Measurements from ENCODE around the gene ACOT4. TPM values are rescaled to one million over a fixed set of nuclear protein-coding genes. Genes with fewer than 3 reads are reported as not detected.
"Not testable (repeated sequence)": the region's sequence is repeated elsewhere in the genome, so short reads cannot be mapped to it uniquely, and the experiment has no call there.

The ACOT4 gene
- total RNA-seq, 2 donors from 2014 or later: 3.1 to 4.0 TPM

DNA sequence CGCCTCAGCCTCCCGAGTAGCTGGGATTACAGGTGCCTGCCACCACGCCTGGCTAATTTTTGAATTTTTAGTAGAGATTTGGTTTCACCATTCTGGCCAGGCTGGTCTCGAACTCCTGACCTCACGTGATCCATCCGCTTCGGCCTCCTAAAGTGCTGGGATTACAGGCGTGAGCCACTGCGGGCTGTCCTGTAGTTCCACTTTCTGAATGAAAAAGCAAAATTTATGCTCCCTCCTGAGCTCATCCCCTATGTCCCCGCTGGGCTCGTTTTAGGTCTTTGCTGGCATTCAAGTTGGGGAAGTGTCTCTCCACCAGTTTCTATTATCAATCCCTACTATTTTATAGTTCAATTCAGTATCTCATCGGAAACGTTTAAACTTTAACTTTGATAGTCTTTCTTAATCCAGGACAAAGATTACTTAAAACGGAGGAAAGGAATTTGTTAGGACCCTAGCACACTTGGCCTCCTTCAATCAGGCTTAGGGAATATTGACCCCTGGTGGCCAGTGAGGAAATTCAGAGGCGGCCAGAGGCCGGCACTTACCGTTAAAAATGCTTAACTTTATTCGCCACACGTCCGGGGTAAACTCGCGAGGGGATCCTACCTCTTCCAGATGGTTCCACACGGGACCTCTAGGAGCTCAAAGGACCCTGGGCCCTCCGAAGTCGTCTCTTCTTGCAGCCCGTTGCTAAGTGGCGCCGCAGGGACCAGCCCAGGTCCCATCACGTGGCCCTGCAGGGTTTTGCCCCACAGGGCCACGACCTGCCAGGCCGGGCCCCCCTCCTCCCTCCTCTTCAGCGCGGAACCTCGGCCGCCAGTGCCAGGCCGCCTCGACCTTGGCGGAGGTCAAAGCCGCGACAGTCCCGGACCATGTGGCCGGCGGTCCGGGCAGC, 41.7 kb downstream of the ACOT4 start:
- Histone ChIP-seq H3K27me3 (no peaks in the 10 kb centered on the region), H3K4me3 (peak overlapping the region; percentile 2 to 67), H3K27ac (peak overlapping the region in 3 of 4 donors; percentile 8 to 61 (median 39)), H3K4me1 (peaks cover 16% of the 10 kb centered on the region), H3K36me3 (replicated peaks in 1 of 2; ENCODE audit: insufficient read depth in 1 of 2, low read depth in 2 of 2) (no peaks in the 10 kb centered on the region), H3K9me3 (no peaks in the 10 kb centered on the region)
- DNase-seq (peak; percentile 60 to 71 (median 68)), ATAC-seq (peak; percentile 83)
- WGBS, 2 donors: 16 to 17% methylated on average over 27 to 36 of the region's 44 CpGs
- intact Hi-C loops (cut with DNase I): loop anchor here (10.0 kb wide), 1 partner anchor 119 kb away; no protein-coding TSS in a partner anchor
- no peak for TF ChIP-seq POLR2A (IDR thresholded peaks at IDR 0.05)
- TF ChIP-seq, protein P1, sequence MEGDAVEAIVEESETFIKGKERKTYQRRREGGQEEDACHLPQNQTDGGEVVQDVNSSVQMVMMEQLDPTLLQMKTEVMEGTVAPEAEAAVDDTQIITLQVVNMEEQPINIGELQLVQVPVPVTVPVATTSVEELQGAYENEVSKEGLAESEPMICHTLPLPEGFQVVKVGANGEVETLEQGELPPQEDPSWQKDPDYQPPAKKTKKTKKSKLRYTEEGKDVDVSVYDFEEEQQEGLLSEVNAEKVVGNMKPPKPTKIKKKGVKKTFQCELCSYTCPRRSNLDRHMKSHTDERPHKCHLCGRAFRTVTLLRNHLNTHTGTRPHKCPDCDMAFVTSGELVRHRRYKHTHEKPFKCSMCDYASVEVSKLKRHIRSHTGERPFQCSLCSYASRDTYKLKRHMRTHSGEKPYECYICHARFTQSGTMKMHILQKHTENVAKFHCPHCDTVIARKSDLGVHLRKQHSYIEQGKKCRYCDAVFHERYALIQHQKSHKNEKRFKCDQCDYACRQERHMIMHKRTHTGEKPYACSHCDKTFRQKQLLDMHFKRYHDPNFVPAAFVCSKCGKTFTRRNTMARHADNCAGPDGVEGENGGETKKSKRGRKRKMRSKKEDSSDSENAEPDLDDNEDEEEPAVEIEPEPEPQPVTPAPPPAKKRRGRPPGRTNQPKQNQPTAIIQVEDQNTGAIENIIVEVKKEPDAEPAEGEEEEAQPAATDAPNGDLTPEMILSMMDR (IDR thresholded peaks at IDR 0.05): peak; percentile 81 to 92 (median 87)

DNA sequence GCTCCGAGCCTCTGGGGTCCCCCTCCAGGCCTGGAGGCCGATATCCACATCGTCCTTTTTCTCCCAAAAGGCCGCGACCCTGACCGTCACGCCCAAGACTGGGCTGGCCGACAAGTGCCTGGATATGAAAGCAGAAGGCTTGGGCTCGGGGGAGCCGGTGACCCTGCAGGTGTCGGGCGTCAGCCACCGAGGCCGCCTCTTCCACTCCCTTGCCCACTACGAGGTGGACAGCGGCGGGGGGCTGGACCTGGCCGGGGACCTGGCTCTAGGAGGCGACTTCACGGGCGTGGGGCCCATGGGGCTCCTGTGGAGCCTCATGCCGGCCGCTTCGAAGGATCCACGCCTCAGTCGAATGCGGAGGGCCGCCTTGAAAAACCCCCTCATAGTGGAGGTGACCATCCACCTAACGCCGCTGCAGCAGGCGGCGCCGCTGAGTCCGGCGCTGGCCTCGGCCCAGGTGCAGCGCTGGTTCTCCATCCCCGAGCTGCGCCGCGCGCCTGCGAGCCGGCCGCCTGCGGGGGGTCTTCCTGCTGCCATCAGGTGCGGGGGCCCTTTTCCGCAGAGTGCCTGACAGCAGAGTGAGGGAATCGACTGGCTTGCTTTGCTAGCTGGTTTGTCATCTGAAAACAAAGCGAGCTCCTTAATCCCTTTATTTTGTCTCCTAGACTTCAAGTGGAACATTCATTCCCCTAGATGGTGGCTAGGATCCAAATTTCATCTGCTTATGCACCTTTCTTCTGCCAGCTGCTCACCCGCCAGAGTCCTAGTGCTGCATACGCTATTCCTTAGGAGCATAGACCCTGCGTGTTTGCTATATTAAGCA, 42.5 kb downstream of the ACOT4 start:
- intact Hi-C loops (cut with DNase I): loop anchor here (10.0 kb wide), 1 partner anchor 119 kb away; no protein-coding TSS in a partner anchor
- 7 to 27% methylated on average over 7 to 46 of the region's 53 CpGs for WGBS, 2 donors
- Histone ChIP-seq H3K9me3 (no peaks in the 10 kb centered on the region), H3K27ac (peak overlapping the region in 3 of 4 donors; percentile 8 to 61 (median 39)), H3K4me3 (peak overlapping the region; percentile 2 to 67), H3K4me1 (peaks cover 16% of the 10 kb centered on the region), H3K27me3 (no peaks in the 10 kb centered on the region), H3K36me3 (replicated peaks in 1 of 2; ENCODE audit: insufficient read depth in 1 of 2, low read depth in 2 of 2) (no peaks in the 10 kb centered on the region)
- TF ChIP-seq, protein P1 (IDR thresholded peaks at IDR 0.05): peak in 4 of 7 experiments; percentile 18 to 48 (median 27)
- TF ChIP-seq POLR2A (IDR thresholded peaks at IDR 0.05): peak in 1 of 3 donors; percentile 8
- ATAC-seq (peak; percentile 77), DNase-seq (peak; percentile 32 to 69 (median 43))

DNA sequence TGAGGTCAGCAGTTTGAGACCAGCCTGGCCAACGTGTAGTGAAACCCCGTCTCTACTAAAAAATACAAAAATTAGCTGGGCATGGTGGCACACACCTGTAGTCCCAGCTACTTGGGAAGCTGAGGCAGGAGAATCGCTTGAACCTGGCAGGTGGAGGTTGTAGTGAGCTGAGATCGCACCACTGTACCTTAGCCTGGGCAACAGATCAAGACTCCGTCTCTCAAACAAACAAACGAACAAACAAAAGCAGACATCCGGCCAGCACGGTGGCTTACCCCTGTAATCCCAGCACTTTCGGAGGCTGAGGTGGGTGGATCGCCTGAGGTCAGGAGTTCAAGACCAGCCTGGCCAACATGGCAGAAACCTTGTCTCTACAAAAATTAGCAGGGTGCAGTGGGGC, 44.7 kb downstream of the ACOT4 start:
- H3K4me3 ChIP-seq; H3K27ac ChIP-seq; ATAC-seq; H3K27me3 ChIP-seq; H3K9me3 ChIP-seq; DNase-seq; H3K36me3 ChIP-seq (replicated peaks in 1 of 2; ENCODE audit: insufficient read depth in 1 of 2, low read depth in 2 of 2): not testable (repeated sequence)
- WGBS, 2 donors: 70 to 77% methylated on average over 10 of the region's 10 CpGs
- peaks cover 16% of the 10 kb centered on the region for H3K4me1 ChIP-seq
- intact Hi-C loops (cut with DNase I): loop anchor here (10.0 kb wide), 1 partner anchor 122 kb away; no protein-coding TSS in a partner anchor

DNA sequence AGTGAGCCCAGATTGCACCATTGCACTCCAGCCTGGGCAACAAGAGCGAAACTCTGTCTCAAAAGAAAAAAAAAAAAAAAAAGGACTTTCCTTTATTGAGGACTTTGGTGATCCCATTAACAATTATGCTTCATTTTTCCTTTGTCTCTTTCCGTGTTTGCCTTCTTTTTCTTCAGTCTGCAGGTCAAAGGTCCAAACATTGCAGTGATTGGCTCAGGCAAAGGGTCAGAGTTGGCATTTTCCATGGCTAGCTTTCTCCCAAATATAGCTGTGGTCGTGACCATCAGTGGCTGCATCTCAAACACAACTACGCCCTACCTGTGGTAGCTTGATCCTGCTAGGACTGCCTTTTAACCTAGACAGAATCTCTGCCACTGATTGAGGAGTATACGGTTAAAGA, 46.2 kb downstream of the ACOT4 start:
- 76 to 77% methylated on average over 5 of the region's 5 CpGs for WGBS, 2 donors
- no peaks in the 10 kb centered on the region for H3K9me3 ChIP-seq
- H3K36me3 ChIP-seq (replicated peaks in 1 of 2; ENCODE audit: insufficient read depth in 1 of 2, low read depth in 2 of 2): no peaks in the 10 kb centered on the region
- TF ChIP-seq POLR2A (IDR thresholded peaks at IDR 0.05): no peak
- TF ChIP-seq, protein P1 (IDR thresholded peaks at IDR 0.05): no peak
- H3K27me3 ChIP-seq: no peaks in the 10 kb centered on the region
- no peak overlapping the region for H3K27ac ChIP-seq
- intact Hi-C loops (cut with DNase I): loop anchor here (10.0 kb wide), 1 partner anchor 123 kb away; no protein-coding TSS in a partner anchor
- peaks cover 16% of the 10 kb centered on the region for H3K4me1 ChIP-seq
- H3K4me3 ChIP-seq: no peak overlapping the region
- DNase-seq (no peak), ATAC-seq (no peak)

All from body of pancreas (tissue), 4 donors.